Sigmoid colon (tissue), 4 donors: ENCODE data around the gene DDR1.

Experiments used
- EP300 ChIP-seq, 4 donors: sonication (generic); formaldehyde crosslinking; IDR thresholded peaks; one replicate each; pipeline ENCODE4 v1.6.1; 2017; ENCODE audit warnings: antibody characterized with exemption in 4 of 4
- POLR2A ChIP-seq, 2 donors: fragments of 450-650 bp; IDR thresholded peaks; one replicate each; pipeline ENCODE4 v1.6.1; 2016; ENCODE audit warnings: antibody characterized with exemption in 2 of 2, mild to moderate bottlenecking in 2 of 2, moderate library complexity in 2 of 2
- POLR2AphosphoS5 ChIP-seq, 4 donors: sonication (generic); formaldehyde crosslinking; IDR thresholded peaks; one replicate each; pipeline ENCODE4 v1.6.1; 2017; ENCODE audit warnings: antibody characterized with exemption in 4 of 4
- TF ChIP-seq, protein P1 (sequence below), 4 experiments: fragments of 450-650 bp in 3 of 4; fragments of 200-600 bp in 1 of 4; IDR thresholded peaks; one replicate each; pipeline ENCODE4 v1.5.1; 2016 to 2019; ENCODE audit warnings: antibody characterized with exemption in 4 of 4, mild to moderate bottlenecking in 3 of 4, moderate library complexity in 2 of 4

DNA sequence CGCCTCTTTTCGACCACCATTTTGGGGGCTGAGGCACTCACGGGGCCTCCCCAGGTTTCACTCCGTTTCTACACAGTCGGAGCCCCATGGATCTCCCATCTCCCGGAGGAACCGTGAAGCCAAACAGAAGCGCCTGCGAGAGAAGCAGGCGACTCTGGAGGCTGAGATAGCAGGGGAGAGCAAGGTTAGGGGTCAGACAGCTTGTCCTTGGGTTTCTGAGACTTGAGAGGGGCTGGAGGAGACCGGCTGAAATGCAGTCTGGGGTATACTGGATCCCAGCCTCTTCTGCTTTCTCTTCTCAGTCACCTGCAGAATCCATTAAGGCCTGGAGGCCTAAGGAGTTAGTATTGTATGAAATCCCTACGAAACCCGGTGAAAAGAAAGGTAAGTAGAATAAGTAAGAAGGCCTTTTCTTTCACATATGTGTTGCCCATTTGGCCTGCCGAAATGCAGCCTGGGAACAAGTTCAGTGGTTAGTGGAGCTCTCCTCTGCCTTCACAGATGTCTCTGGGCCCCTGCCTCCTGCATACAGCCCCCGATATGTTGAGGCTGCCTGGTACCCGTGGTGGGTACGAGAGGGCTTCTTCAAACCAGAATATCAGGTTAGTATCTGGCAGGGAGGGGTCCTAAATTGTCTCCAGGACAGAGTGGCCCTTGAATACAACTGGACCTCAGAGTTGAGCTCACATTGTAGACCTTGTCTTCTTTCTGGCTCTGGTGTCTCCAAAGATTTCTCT, 30.7 kb downstream of the DDR1 start:
- TF ChIP-seq, protein P1, sequence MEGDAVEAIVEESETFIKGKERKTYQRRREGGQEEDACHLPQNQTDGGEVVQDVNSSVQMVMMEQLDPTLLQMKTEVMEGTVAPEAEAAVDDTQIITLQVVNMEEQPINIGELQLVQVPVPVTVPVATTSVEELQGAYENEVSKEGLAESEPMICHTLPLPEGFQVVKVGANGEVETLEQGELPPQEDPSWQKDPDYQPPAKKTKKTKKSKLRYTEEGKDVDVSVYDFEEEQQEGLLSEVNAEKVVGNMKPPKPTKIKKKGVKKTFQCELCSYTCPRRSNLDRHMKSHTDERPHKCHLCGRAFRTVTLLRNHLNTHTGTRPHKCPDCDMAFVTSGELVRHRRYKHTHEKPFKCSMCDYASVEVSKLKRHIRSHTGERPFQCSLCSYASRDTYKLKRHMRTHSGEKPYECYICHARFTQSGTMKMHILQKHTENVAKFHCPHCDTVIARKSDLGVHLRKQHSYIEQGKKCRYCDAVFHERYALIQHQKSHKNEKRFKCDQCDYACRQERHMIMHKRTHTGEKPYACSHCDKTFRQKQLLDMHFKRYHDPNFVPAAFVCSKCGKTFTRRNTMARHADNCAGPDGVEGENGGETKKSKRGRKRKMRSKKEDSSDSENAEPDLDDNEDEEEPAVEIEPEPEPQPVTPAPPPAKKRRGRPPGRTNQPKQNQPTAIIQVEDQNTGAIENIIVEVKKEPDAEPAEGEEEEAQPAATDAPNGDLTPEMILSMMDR (IDR thresholded peaks at IDR 0.05), result no peak
- TF ChIP-seq POLR2A (IDR thresholded peaks at IDR 0.05) (no peak), EP300 (IDR thresholded peaks at IDR 0.05) (no peak), POLR2AphosphoS5 (IDR thresholded peaks at IDR 0.05) (no peak)
